NCI-H69 (cell line): ENCODE data around the gene AFF1.
"Not testable (repeated sequence)": the region's sequence is repeated elsewhere in the genome, so short reads cannot be mapped to it uniquely, and the experiment has no call there.

Experiments
- DNase-seq: peaks from one replicate; lab custom pipeline; 2025; lab: John Stamatoyannopoulos, UW

The AFF1 gene

GRCh38 chr4:87035881-87036509, 101.2 kb downstream of the AFF1 start:
- DNase-seq, result peak; percentile 46

GRCh38 chr4:87036713-87037112, 101.9 kb downstream of the AFF1 start:
- DNase-seq, result no peak

GRCh38 chr4:87037171-87037570, 102.4 kb downstream of the AFF1 start:
- DNase-seq, result not testable (repeated sequence)

- peak; percentile 3 for DNase-seq
These were observed 103.0 kb downstream of the AFF1 start for GRCh38 chr4:87037671-87038334.

- peak; percentile 85 for DNase-seq
These were observed 104.2 kb downstream of the AFF1 start for GRCh38 chr4:87038837-87039615.

- no peak for DNase-seq
These were observed 106.3 kb downstream of the AFF1 start for GRCh38 chr4:87041141-87041540.

- DNase-seq, result peak; percentile 9
These were observed 107.4 kb downstream of the AFF1 start for GRCh38 chr4:87042221-87042620.

GRCh38 chr4:87042986-87043820, 108.4 kb downstream of the AFF1 start:
- peak; percentile 65 for DNase-seq

- no peak for DNase-seq
These were observed 109.9 kb downstream of the AFF1 start for GRCh38 chr4:87044511-87045233.

- no peak for DNase-seq
These were observed 110.4 kb downstream of the AFF1 start for GRCh38 chr4:87045234-87045558.

GRCh38 chr4:87045659-87046058, 110.8 kb downstream of the AFF1 start:
- DNase-seq, result no peak

- no peak for DNase-seq
These were observed 111.3 kb downstream of the AFF1 start for GRCh38 chr4:87046121-87046551.

- no peak for DNase-seq
These were observed 112.5 kb downstream of the AFF1 start for GRCh38 chr4:87047281-87047798.

- DNase-seq, result peak; percentile 16
These were observed 114.7 kb downstream of the AFF1 start for GRCh38 chr4:87049508-87049907.

- no peak for DNase-seq
These were observed 115.8 kb downstream of the AFF1 start for GRCh38 chr4:87050596-87050995.

- no peak for DNase-seq
These were observed 116.4 kb downstream of the AFF1 start for GRCh38 chr4:87051121-87051713.

GRCh38 chr4:87052615-87053014, 117.8 kb downstream of the AFF1 start:
- no peak for DNase-seq

- DNase-seq, result no peak
These were observed 118.4 kb downstream of the AFF1 start for GRCh38 chr4:87053176-87053658.

GRCh38 chr4:87053802-87054767, 119.3 kb downstream of the AFF1 start:
- DNase-seq, result no peak

- no peak for DNase-seq
These were observed 120.1 kb downstream of the AFF1 start for GRCh38 chr4:87054900-87055299.
